HG02678 (cell line): ENCODE data around the gene EIF2AK2.

Experiments
- ATAC-seq: cut with Tn5 transposase; IDR thresholded peaks from one replicate; pipeline ENCODE4 v1.9.1; 2021; ENCODE audit warnings: mild to moderate bottlenecking, moderate library complexity; ENCODE audit not compliant: unreplicated experiment

Gene EIF2AK2

GRCh38 chr2:37173741-37174140 is 17.0 kb upstream of the EIF2AK2 start:
- ATAC-seq, result no peak

GRCh38 chr2:37171624-37171950 is 14.8 kb upstream of the EIF2AK2 start:
- ATAC-seq, result no peak

- ATAC-seq, result no peak
Measured at GRCh38 chr2:37168217-37168981, 11.6 kb upstream of the EIF2AK2 start.

GRCh38 chr2:37167636-37168180 is 10.9 kb upstream of the EIF2AK2 start:
- no peak for ATAC-seq

- no peak for ATAC-seq
Measured at GRCh38 chr2:37164757-37165156, 8.0 kb upstream of the EIF2AK2 start.

- ATAC-seq, result no peak
Measured at GRCh38 chr2:37156071-37156856, 516 bp downstream of the EIF2AK2 start.

GRCh38 chr2:37154785-37155184 is 2.0 kb downstream of the EIF2AK2 start:
- no peak for ATAC-seq

- no peak for ATAC-seq
Measured at GRCh38 chr2:37153224-37153623, 3.6 kb downstream of the EIF2AK2 start.

- no peak for ATAC-seq
Measured at GRCh38 chr2:37149626-37150322, 7.0 kb downstream of the EIF2AK2 start.

- ATAC-seq, result no peak
Measured at GRCh38 chr2:37148325-37148724, 8.5 kb downstream of the EIF2AK2 start.

GRCh38 chr2:37146062-37146461 is 10.7 kb downstream of the EIF2AK2 start:
- no peak for ATAC-seq

GRCh38 chr2:37143974-37144373 is 12.8 kb downstream of the EIF2AK2 start:
- ATAC-seq, result no peak

- no peak for ATAC-seq
Measured at GRCh38 chr2:37142546-37142945, 14.2 kb downstream of the EIF2AK2 start.

- no peak for ATAC-seq
Measured at GRCh38 chr2:37132914-37133313, 23.9 kb downstream of the EIF2AK2 start.

- no peak for ATAC-seq
Measured at GRCh38 chr2:37125416-37125815, 31.4 kb downstream of the EIF2AK2 start.

GRCh38 chr2:37119157-37119556 is 37.6 kb downstream of the EIF2AK2 start:
- ATAC-seq, result no peak

- no peak for ATAC-seq
Measured at GRCh38 chr2:37117566-37117965, 39.2 kb downstream of the EIF2AK2 start.

GRCh38 chr2:37111958-37112357 is 44.8 kb downstream of the EIF2AK2 start:
- ATAC-seq, result no peak

GRCh38 chr2:37110306-37111212 is 46.2 kb downstream of the EIF2AK2 start:
- ATAC-seq, result no peak

- ATAC-seq, result no peak
Measured at GRCh38 chr2:37109523-37109922, 47.3 kb downstream of the EIF2AK2 start.
